ENCODE measurements around the gene WNT6.

The WNT6 gene

GRCh38 chr2:218860950-218861381 lies 1.4 kb downstream of the WNT6 start:
- peak; percentile 15 to 70 for DNase-seq (ENCODE audit: low read depth in 2 of 2)
- no peak overlapping the region for H3K4me3 ChIP-seq (replicated peaks in 1 of 2; ENCODE audit: low read depth in 2 of 2, low read length in 2 of 2)
- TF ChIP-seq CTCF (IDR thresholded peaks at IDR 0.05; ENCODE audit: low read depth, low read length): no peak

GRCh38 chr2:218861645-218862318 lies 2.2 kb downstream of the WNT6 start:
- no peak for TF ChIP-seq CTCF (IDR thresholded peaks at IDR 0.05; ENCODE audit: low read depth, low read length)
- H3K4me3 ChIP-seq (replicated peaks in 1 of 2; ENCODE audit: low read depth in 2 of 2, low read length in 2 of 2): no peak overlapping the region
- DNase-seq (ENCODE audit: low read depth in 2 of 2): no peak

- no peak for TF ChIP-seq CTCF (IDR thresholded peaks at IDR 0.05; ENCODE audit: low read depth, low read length)
- no peak overlapping the region for H3K4me3 ChIP-seq (replicated peaks in 1 of 2; ENCODE audit: low read depth in 2 of 2, low read length in 2 of 2)
- no peak for DNase-seq (ENCODE audit: low read depth in 2 of 2)
Measured at GRCh38 chr2:218863021-218863520, 3.5 kb downstream of the WNT6 start.

- no peak for TF ChIP-seq CTCF (IDR thresholded peaks at IDR 0.05; ENCODE audit: low read depth, low read length)
- H3K4me3 ChIP-seq (replicated peaks in 1 of 2; ENCODE audit: low read depth in 2 of 2, low read length in 2 of 2): no peak overlapping the region
- no peak for DNase-seq (ENCODE audit: low read depth in 2 of 2)
Measured at GRCh38 chr2:218865396-218865795, 5.8 kb downstream of the WNT6 start.

- no peak overlapping the region for H3K4me3 ChIP-seq (replicated peaks in 1 of 2; ENCODE audit: low read depth in 2 of 2, low read length in 2 of 2)
- no peak for TF ChIP-seq CTCF (IDR thresholded peaks at IDR 0.05; ENCODE audit: low read depth, low read length)
- DNase-seq (ENCODE audit: low read depth in 2 of 2): no peak
Measured at GRCh38 chr2:218865999-218866398, 6.4 kb downstream of the WNT6 start.

GRCh38 chr2:218867900-218868299 lies 8.3 kb downstream of the WNT6 start:
- no peak for TF ChIP-seq CTCF (IDR thresholded peaks at IDR 0.05; ENCODE audit: low read depth, low read length)
- no peak for DNase-seq (ENCODE audit: low read depth in 2 of 2)
- H3K4me3 ChIP-seq (replicated peaks in 1 of 2; ENCODE audit: low read depth in 2 of 2, low read length in 2 of 2): no peak overlapping the region

GRCh38 chr2:218869064-218869463 lies 9.5 kb downstream of the WNT6 start:
- no peak for TF ChIP-seq CTCF (IDR thresholded peaks at IDR 0.05; ENCODE audit: low read depth, low read length)
- DNase-seq (ENCODE audit: low read depth in 2 of 2): no peak
- no peak overlapping the region for H3K4me3 ChIP-seq (replicated peaks in 1 of 2; ENCODE audit: low read depth in 2 of 2, low read length in 2 of 2)

Data from cardiac fibroblast (primary cell).